ENCODE data around the gene EFNA2.
"Not testable (repeated sequence)": the region's sequence is repeated elsewhere in the genome, so short reads cannot be mapped to it uniquely, and the experiment has no call there.

Gene EFNA2

GRCh38 chr19:1298235-1298634 lies 12.6 kb downstream of the EFNA2 start:
- no peak for DNase-seq (ENCODE audit: low read depth)

GRCh38 chr19:1299801-1300200 lies 14.1 kb downstream of the EFNA2 start:
- DNase-seq (ENCODE audit: low read depth): no peak

- no peak for DNase-seq (ENCODE audit: low read depth)
Measured at GRCh38 chr19:1300744-1301490, 15.2 kb downstream of the EFNA2 start.

GRCh38 chr19:1302533-1303239 lies 17.0 kb downstream of the EFNA2 start:
- no peak for DNase-seq (ENCODE audit: low read depth)

- no peak for DNase-seq (ENCODE audit: low read depth)
Measured at GRCh38 chr19:1304197-1304924, 18.7 kb downstream of the EFNA2 start.

- not testable (repeated sequence) for DNase-seq (ENCODE audit: low read depth)
Measured at GRCh38 chr19:1305354-1305753, 19.7 kb downstream of the EFNA2 start.

- no peak for DNase-seq (ENCODE audit: low read depth)
Measured at GRCh38 chr19:1307320-1307719, 21.6 kb downstream of the EFNA2 start.

- no peak for DNase-seq (ENCODE audit: low read depth)
Measured at GRCh38 chr19:1307755-1308303, 22.2 kb downstream of the EFNA2 start.

- DNase-seq (ENCODE audit: low read depth): no peak
Measured at GRCh38 chr19:1308718-1309117, 23.0 kb downstream of the EFNA2 start.

- DNase-seq (ENCODE audit: low read depth): no peak
Measured at GRCh38 chr19:1309977-1310852, 24.5 kb downstream of the EFNA2 start.

GRCh38 chr19:1310853-1311180 lies 25.1 kb downstream of the EFNA2 start:
- DNase-seq (ENCODE audit: low read depth): no peak

- no peak for DNase-seq (ENCODE audit: low read depth)
Measured at GRCh38 chr19:1311543-1312091, 25.9 kb downstream of the EFNA2 start.

- DNase-seq (ENCODE audit: low read depth): no peak
Measured at GRCh38 chr19:1312767-1313694, 27.4 kb downstream of the EFNA2 start.

- no peak for DNase-seq (ENCODE audit: low read depth)
Measured at GRCh38 chr19:1313695-1314613, 28.3 kb downstream of the EFNA2 start.

GRCh38 chr19:1315470-1316166 lies 29.9 kb downstream of the EFNA2 start:
- no peak for DNase-seq (ENCODE audit: low read depth)

GRCh38 chr19:1316466-1316865 lies 30.8 kb downstream of the EFNA2 start:
- DNase-seq (ENCODE audit: low read depth): no peak

GRCh38 chr19:1317274-1318003 lies 31.8 kb downstream of the EFNA2 start:
- DNase-seq (ENCODE audit: low read depth): no peak

Data from T follicular helper cell (primary cell).